Gastroesophageal sphincter (tissue), 3 donors: Measurements from ENCODE around the gene KL.

ENCODE experiments used
- CTCF ChIP-seq, 4 experiments: fragments of 200-600 bp in 2 of 4; fragments of 450-650 bp in 2 of 4; sonication (generic) in 1 of 4; IDR thresholded peaks; one replicate each; pipeline ENCODE4 v1.5.1; 2017 to 2019; ENCODE audit warnings: antibody characterized with exemption in 4 of 4, mild to moderate bottlenecking in 2 of 4, moderate library complexity in 2 of 4
- EP300 ChIP-seq: sonication (generic); formaldehyde crosslinking; IDR thresholded peaks from one replicate; pipeline ENCODE4 v1.6.1; 2017; ENCODE audit warnings: antibody characterized with exemption, mild to moderate bottlenecking
- POLR2A ChIP-seq, 2 donors: fragments of 450-650 bp; IDR thresholded peaks; one replicate each; pipeline ENCODE4 v1.6.1; 2017; ENCODE audit warnings: antibody characterized with exemption in 2 of 2, mild to moderate bottlenecking in 2 of 2, moderate library complexity in 1 of 2
- POLR2AphosphoS5 ChIP-seq: sonication (generic); formaldehyde crosslinking; IDR thresholded peaks from one replicate; pipeline ENCODE4 v1.6.1; 2017; ENCODE audit warnings: antibody characterized with exemption

GRCh38 chr13:33022986-33023385, 6.8 kb downstream of the KL start:
- no peak for TF ChIP-seq CTCF (IDR thresholded peaks at IDR 0.05)
- TF ChIP-seq POLR2AphosphoS5, result no peak
- TF ChIP-seq POLR2A (IDR thresholded peaks at IDR 0.05), result no peak
- no peak for TF ChIP-seq EP300
